NT2/D1 (cell line): ENCODE data around the gene MEF2C.

Experiments used
- SUZ12 ChIP-seq: IDR thresholded peaks from 2 replicates; pipeline ENCODE4 v1.6.1; 2011; ENCODE audit not compliant: insufficient read length, insufficient read depth; ENCODE audit errors: extremely low read depth
- YY1 ChIP-seq: IDR thresholded peaks from 2 replicates; pipeline ENCODE4 v1.6.1; 2011; ENCODE audit not compliant: insufficient read length, insufficient read depth

GRCh38 chr5:88840495-88840894 is 42.5 kb downstream of the MEF2C start:
- TF ChIP-seq SUZ12 (no peak), YY1 (no peak)
